ENCODE measurements around the gene RNF167. TPM values are rescaled to one million over a fixed set of nuclear protein-coding genes. Genes with fewer than 3 reads are reported as not detected.

The RNF167 gene
- total RNA-seq, 1 donor from 2014 or later, result 90.7 TPM

- intact Hi-C loops (cut with micrococcal nuclease), result no loop called here
- Histone ChIP-seq H3K27me3 (ENCODE audit: low read depth) (no peaks in the 10 kb centered on the region), H3K36me3 (peaks cover 71% of the 10 kb centered on the region), H3K4me1 (peaks cover 84% of the 10 kb centered on the region), H3K27ac (replicated peaks) (peak overlapping the region; percentile 96), H3K4me3 (peak overlapping the region; percentile 84), H3K9me3 (replicated peaks) (no peaks in the 10 kb centered on the region)
- DNase-seq, result no peak
- no peak for TF ChIP-seq CTCF (IDR thresholded peaks at IDR 0.05; ENCODE audit: borderline replicate concordance)
These were observed 1.2 kb downstream of the RNF167 start for GRCh38 chr17:4941319-4941610.

GRCh38 chr17:4942760-4943508 is 2.9 kb downstream of the RNF167 start:
- peaks cover 60% of the 10 kb centered on the region for H3K36me3 ChIP-seq
- H3K27me3 ChIP-seq (ENCODE audit: low read depth), result no peaks in the 10 kb centered on the region
- H3K4me1 ChIP-seq, result peaks cover 94% of the 10 kb centered on the region
- DNase-seq, result no peak
- H3K9me3 ChIP-seq (replicated peaks), result no peaks in the 10 kb centered on the region
- intact Hi-C loops (cut with micrococcal nuclease), result no loop called here
- H3K27ac ChIP-seq (replicated peaks), result no peak overlapping the region
- TF ChIP-seq CTCF (IDR thresholded peaks at IDR 0.05; ENCODE audit: borderline replicate concordance), result no peak
- H3K4me3 ChIP-seq, result no peak overlapping the region

- Histone ChIP-seq H3K27me3 (ENCODE audit: low read depth) (no peaks in the 10 kb centered on the region), H3K36me3 (peaks cover 51% of the 10 kb centered on the region), H3K4me3 (peak overlapping the region; percentile 99), H3K27ac (replicated peaks) (peak overlapping the region; percentile 100), H3K4me1 (peaks cover 89% of the 10 kb centered on the region), H3K9me3 (replicated peaks) (no peaks in the 10 kb centered on the region)
- intact Hi-C loops (cut with micrococcal nuclease), result no loop called here
- DNase-seq, result no peak
- no peak for TF ChIP-seq CTCF (IDR thresholded peaks at IDR 0.05; ENCODE audit: borderline replicate concordance)
These were observed 4.1 kb downstream of the RNF167 start for GRCh38 chr17:4944163-4944553.

GRCh38 chr17:4944554-4945175 is 4.6 kb downstream of the RNF167 start:
- H3K4me1 ChIP-seq, result peaks cover 89% of the 10 kb centered on the region
- TF ChIP-seq CTCF (IDR thresholded peaks at IDR 0.05; ENCODE audit: borderline replicate concordance), result no peak
- intact Hi-C loops (cut with micrococcal nuclease), result no loop called here
- H3K4me3 ChIP-seq, result peak overlapping the region; percentile 99
- H3K27ac ChIP-seq (replicated peaks), result peak overlapping the region; percentile 100
- no peak for DNase-seq
- H3K36me3 ChIP-seq, result peaks cover 51% of the 10 kb centered on the region
- no peaks in the 10 kb centered on the region for H3K27me3 ChIP-seq (ENCODE audit: low read depth)
- H3K9me3 ChIP-seq (replicated peaks), result no peaks in the 10 kb centered on the region

GRCh38 chr17:4945176-4945943 is 5.3 kb downstream of the RNF167 start:
- Histone ChIP-seq H3K27ac (replicated peaks) (peak overlapping the region; percentile 100), H3K36me3 (peaks cover 51% of the 10 kb centered on the region), H3K4me1 (peaks cover 92% of the 10 kb centered on the region), H3K4me3 (peak overlapping the region; percentile 99), H3K9me3 (replicated peaks) (no peaks in the 10 kb centered on the region), H3K27me3 (ENCODE audit: low read depth) (no peaks in the 10 kb centered on the region)
- intact Hi-C loops (cut with micrococcal nuclease), result no loop called here
- DNase-seq, result peak; percentile 72
- no peak for TF ChIP-seq CTCF (IDR thresholded peaks at IDR 0.05; ENCODE audit: borderline replicate concordance)
